ENCODE data around the gene CISTR. TPM values are rescaled to one million over a fixed set of nuclear protein-coding genes. Genes with fewer than 3 reads are reported as not detected.

The CISTR gene
- total RNA-seq = not detected in 2 replicates

DNA sequence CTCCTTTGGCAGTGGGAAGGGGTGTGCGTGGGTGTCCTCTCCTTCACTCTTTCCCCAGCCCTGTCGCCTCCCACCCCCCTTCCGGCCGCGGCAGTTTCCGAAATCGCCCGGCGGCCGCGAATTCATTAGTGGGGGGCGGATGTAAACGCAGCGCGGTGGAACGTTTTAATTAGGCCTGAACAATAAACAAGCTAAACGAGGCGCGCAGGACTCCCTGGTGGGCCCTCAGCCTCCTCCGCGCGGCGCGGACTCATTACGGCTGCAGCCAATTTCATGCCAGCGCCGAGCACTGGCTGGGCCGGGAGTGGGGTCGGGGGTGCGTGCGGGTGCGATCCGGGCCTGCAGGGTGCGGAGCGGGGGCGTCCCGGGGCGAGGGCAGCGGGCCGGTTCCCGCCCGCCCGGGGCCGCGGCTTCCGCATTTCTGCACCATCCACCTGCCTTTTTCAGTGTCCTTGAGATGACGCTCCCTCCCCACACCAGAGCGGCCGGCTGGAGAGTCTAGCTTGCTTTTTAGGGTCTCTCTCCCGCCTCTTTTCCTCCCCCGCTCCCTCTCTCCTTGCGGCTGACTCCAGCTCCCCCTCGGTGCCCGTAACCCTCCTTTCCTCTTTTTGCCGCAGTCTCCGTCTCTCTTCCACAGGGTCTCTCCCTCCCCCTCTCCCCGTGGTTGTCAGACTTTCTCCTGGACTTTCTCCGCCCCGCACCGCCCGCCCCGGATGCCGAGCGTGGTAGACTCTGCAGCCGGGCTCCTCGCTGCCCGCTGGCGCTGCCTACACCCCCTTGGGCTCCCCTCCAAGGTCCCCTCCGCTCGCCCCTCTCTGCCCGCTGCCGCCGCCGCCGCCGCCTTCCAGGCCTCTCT is at the start of gene CISTR:
CISTR (minus strand) TSS at position 644 of the 856 bp plus-strand sequence.

DNA sequence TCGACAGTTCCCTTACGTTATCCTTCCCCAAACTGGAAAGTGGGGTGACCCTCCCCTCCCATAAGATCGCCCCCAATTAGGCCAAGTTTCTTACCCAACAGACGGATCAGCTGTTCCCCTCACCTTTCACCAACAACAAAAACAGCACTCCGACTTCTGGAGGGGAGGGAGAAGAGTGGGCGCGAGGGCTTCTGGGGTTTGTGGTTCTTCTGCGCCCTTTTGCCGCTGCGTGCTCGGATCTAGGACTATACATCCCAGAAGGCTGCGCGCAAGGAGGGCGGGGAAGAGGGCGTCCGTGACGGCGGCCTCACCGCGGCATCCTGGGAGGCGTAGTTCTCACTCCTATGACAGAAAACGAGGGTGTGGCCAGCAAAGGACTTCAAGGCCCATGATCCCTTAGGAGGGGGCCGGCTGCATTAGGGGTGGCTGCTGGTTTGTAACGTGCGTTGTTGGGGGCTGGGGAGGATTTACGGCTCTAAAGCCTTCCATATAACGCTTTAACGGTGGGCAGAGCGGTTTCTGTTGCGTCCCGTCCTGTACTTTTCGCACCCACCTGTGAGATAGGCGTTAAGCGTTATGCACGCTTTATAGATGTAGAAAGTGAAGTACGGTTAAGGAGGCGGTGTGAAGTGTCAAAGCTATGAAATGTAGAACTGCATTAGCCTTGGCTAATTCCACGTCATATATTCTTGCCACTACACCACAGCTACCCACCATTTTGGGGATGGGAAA is 24.3 kb downstream of the CISTR start, which contains the start of gene CALCOCO1:
CALCOCO1 (minus strand) TSS at position 143 of the 732 bp plus-strand sequence. CDS start 2,210 bp downstream, outside the sequence.

Other genes starting within 250 kb of the CISTR start
- gene NPFF, start 244.5 kb downstream of the CISTR start, total RNA-seq = not detected in 2 replicates
- 11.4 and 13.2 TPM in 2 replicates for gene ATF7, start 125.6 kb downstream of the CISTR start, total RNA-seq
- 103 and 107 TPM in 2 replicates for gene ATP5MC2, start 75.9 kb downstream of the CISTR start, total RNA-seq
- 96.7 and 125 TPM in 2 replicates for gene CALCOCO1, start 24.5 kb downstream of the CISTR start, total RNA-seq
- gene HOXC13, start 186.9 kb upstream of the CISTR start, total RNA-seq = not detected in 2 replicates
- not detected in 2 replicates for gene HOXC12, start 202.9 kb upstream of the CISTR start, total RNA-seq
- gene HOXC11, start 221.1 kb upstream of the CISTR start, total RNA-seq = not detected in 2 replicates
- gene HOTAIR, start 223.0 kb upstream of the CISTR start, total RNA-seq = not detected in 2 replicates
- gene HOXC10, start 233.2 kb upstream of the CISTR start, total RNA-seq = not detected in 2 replicates
- gene HOXC9, start 248.2 kb upstream of the CISTR start, total RNA-seq = 0.40 and 1.8 TPM in 2 replicates

Measured in smooth muscle cell of the pulmonary artery (primary cell).